A673 (cell line): ENCODE measurements around the gene GIPC2.

ENCODE experiments used
- EZH2 ChIP-seq: fragments of 200-600 bp; sonication (generic); IDR thresholded peaks from 2 replicates; pipeline ENCODE4 v1.6.1; 2017; ENCODE audit warnings: borderline replicate concordance, low read depth, mild to moderate bottlenecking, mixed read lengths, antibody characterized with exemption, low read length; ENCODE audit not compliant: poor library complexity, severe bottlenecking
- TF ChIP-seq, protein P1 (sequence below): fragments of 300-800, 200-600 bp; sonication (generic); conservative IDR thresholded peaks from 2 replicates; pipeline ENCODE4 v1.5.1; 2017; ENCODE audit warnings: low read depth, mild to moderate bottlenecking, antibody characterized with exemption, low read length, moderate library complexity, mixed read lengths

DNA sequence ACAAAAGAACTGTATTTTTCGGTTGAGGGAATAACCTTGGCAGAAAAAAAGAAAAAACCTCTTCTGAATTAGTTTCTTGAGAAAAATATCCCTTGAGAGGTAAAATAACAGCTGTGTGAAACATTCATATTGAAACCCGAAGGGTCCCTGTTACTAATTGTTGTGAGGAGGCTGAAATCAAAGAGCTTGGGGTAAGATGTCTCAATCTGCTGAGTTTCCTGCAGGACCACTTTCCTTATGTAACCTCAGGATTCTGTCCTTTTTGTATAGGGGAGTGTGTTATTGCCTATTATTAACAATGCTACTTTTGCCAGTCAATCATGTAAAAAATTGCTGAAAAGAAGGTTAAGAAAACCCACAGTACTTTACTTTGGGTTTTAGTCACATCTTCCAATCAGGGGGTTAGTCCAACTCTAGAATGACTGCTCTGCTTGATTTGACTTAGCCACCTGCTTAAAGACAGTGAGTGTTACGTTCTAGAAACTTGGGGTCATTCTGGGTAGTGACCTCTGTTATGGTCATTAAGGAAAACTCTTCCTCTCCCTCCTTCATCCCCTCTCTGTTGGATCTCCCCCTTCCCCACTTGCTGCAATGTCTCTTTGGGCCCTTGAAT, 138.8 kb downstream of the GIPC2 start:
- no peak for TF ChIP-seq EZH2
- TF ChIP-seq, protein P1, sequence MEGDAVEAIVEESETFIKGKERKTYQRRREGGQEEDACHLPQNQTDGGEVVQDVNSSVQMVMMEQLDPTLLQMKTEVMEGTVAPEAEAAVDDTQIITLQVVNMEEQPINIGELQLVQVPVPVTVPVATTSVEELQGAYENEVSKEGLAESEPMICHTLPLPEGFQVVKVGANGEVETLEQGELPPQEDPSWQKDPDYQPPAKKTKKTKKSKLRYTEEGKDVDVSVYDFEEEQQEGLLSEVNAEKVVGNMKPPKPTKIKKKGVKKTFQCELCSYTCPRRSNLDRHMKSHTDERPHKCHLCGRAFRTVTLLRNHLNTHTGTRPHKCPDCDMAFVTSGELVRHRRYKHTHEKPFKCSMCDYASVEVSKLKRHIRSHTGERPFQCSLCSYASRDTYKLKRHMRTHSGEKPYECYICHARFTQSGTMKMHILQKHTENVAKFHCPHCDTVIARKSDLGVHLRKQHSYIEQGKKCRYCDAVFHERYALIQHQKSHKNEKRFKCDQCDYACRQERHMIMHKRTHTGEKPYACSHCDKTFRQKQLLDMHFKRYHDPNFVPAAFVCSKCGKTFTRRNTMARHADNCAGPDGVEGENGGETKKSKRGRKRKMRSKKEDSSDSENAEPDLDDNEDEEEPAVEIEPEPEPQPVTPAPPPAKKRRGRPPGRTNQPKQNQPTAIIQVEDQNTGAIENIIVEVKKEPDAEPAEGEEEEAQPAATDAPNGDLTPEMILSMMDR, result no peak
